Activated T-cell treated with anti-CD3 and anti-CD28 coated beads, Interleukin-2, amount 50 U/mL, for 1 hour (primary cell): ENCODE data around the gene TRIM29.

Experiments
- DNase-seq: peaks from one replicate; pipeline ENCODE4 v3.0.0-alpha.2; 2020

The TRIM29 gene

DNA sequence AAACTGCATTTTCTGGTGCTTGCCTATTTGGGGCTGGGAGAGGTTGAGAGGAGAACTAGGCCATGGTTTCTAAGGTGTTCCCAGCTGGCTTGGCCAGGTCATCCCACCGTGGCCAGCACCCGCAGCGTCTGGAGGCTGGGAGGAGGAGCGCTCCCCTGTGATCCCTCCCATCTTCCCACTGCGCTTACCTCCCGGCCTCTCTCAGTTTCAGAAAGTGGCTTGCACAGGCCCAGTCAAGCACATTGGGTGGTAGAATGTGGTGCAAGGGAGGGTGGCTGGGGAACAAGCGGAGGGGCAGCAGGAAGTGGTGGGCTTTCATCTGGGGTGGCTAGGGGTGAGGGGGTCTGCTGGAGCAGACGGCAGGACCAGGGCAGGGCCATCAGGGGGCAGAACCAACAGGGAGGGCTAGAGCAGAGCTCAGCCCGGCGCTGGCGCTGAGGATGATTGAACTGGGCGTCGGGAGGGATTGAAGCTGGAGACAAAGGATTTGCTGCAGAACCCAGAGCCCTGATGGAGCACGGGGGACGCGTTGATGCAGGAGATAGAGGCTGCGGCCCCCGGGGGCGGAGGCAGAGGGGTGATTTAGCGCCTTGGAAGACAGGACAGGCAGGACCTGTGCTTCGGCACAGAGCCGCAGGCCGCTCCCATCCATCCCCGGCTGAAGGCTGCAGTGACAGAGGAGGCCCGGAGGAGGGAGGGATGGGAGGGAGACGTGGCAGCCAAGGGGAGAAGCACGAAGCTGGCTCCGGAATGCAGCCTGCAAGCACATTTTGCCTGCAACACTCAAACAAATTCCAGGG, 76.0 kb downstream of the TRIM29 start:
- DNase-seq = no peak
